GM12878 (cell line): ENCODE data around the gene KIF21B.

Experiments
- ATF3 ChIP-seq: IDR thresholded peaks from 2 replicates; pipeline ENCODE4 v1.6.1; 2011; ENCODE audit warnings: low read depth, mild to moderate bottlenecking, low read length, moderate library complexity, borderline replicate concordance; ENCODE audit errors: extremely low read depth
- CREB1 ChIP-seq: IDR thresholded peaks from 2 replicates; pipeline ENCODE4 v1.6.1; 2012; ENCODE audit warnings: low read depth, mild to moderate bottlenecking, inconsistent platforms
- CTCF ChIP-seq, 3 experiments: IDR thresholded peaks in 2 of 3; conservative IDR thresholded peaks in 1 of 3; 2 replicates each; pipeline ENCODE4 v1.5.1; 2011; ENCODE audit warnings: low read depth in 3 of 3, low read length in 3 of 3, mild to moderate bottlenecking in 3 of 3, control low read depth in 2 of 3, moderate library complexity in 2 of 3, inconsistent platforms in 1 of 3, mixed read lengths in 1 of 3; ENCODE audit not compliant: control insufficient read depth in 2 of 3, insufficient read depth in 1 of 3; ENCODE audit errors: extremely low read depth in 1 of 3
- HSF1 ChIP-seq: fragments of 150-350 bp; IDR thresholded peaks from 2 replicates; pipeline ENCODE4 v1.6.1; 2014; ENCODE audit warnings: mild to moderate bottlenecking, low read depth, low read length
- MAX ChIP-seq: IDR thresholded peaks from 2 replicates; pipeline ENCODE4 v1.6.1; 2012; ENCODE audit warnings: low read depth, low read length, improper control_type of control experiment
- SMAD1 ChIP-seq: fragments of 450-650 bp; IDR thresholded peaks from 2 replicates; pipeline ENCODE4 v1.6.1; 2018; ENCODE audit warnings: mild to moderate bottlenecking, low read depth; ENCODE audit not compliant: partially characterized antibody

- TF ChIP-seq CTCF (IDR thresholded peaks at IDR 0.05 in 2 of 3, conservative IDR thresholded peaks at IDR 0.05 in 1 of 3; ENCODE audit: control insufficient read depth in 2 of 3, extremely low read depth in 1 of 3, insufficient read depth in 1 of 3, low read depth in 3 of 3, low read length in 3 of 3) (no peak), CREB1 (no peak), SMAD1 (no peak), ATF3 (no peak), MAX (no peak), HSF1 (no peak)
Measured at GRCh38 chr1:200960948-200961340, 62.6 kb downstream of the KIF21B start.
